K562 (cell line): ENCODE results near the gene BTN3A1.

Source experiments
- HLTF ChIP-seq: fragments of 450-650 bp; IDR thresholded peaks from 2 replicates; pipeline ENCODE4 v1.6.1; 2016
- JUN ChIP-seq, 2 experiments: sonication (generic) in 1 of 2; formaldehyde crosslinking in 1 of 2; IDR thresholded peaks; 2 replicates each; pipeline versions ENCODE4 v1.6.1 to v1.8.0; 2012 to 2022; ENCODE audit warnings: borderline replicate concordance in 2 of 2, mild to moderate bottlenecking in 2 of 2, improper control_type of control experiment in 1 of 2, low read depth in 1 of 2, low read length in 1 of 2, missing genetic modification reagents in 1 of 2
- LEF1 ChIP-seq: fragments of 450-650 bp; IDR thresholded peaks from 2 replicates; pipeline ENCODE4 v1.6.1; 2016; ENCODE audit warnings: mild to moderate bottlenecking
- NFIC ChIP-seq: fragments of 450-650 bp; IDR thresholded peaks from 2 replicates; pipeline ENCODE4 v1.6.1; 2017; ENCODE audit warnings: mild to moderate bottlenecking, inconsistent platforms
- NR2C2 ChIP-seq, 2 experiments: fragments of 200-800 bp in 1 of 2; sonication (Bioruptor generic) in 1 of 2; sonication (generic) in 1 of 2; formaldehyde crosslinking in 1 of 2; IDR thresholded peaks; 2 replicates each; pipeline versions ENCODE4 v1.6.1 to v1.8.0; 2016 to 2022; ENCODE audit warnings: mild to moderate bottlenecking in 1 of 2, missing compliant biosample characterization in 1 of 2, missing genetic modification characterization in 1 of 2, missing genetic modification reagents in 1 of 2
- SMAD1 ChIP-seq: fragments of 150-350 bp; IDR thresholded peaks from 2 replicates; pipeline ENCODE4 v1.6.1; 2014; ENCODE audit warnings: low read length, low read depth; ENCODE audit not compliant: partially characterized antibody
- SP1 ChIP-seq: sonication (generic); formaldehyde crosslinking; IDR thresholded peaks from 2 replicates; pipeline ENCODE4 v1.8.1; 2022; ENCODE audit warnings: mild to moderate bottlenecking, missing genetic modification reagents
- TCF7L2 ChIP-seq: fragments of 150-350 bp; IDR thresholded peaks from 2 replicates; pipeline ENCODE4 v1.6.1; 2016; ENCODE audit warnings: low read depth, mild to moderate bottlenecking, low read length, moderate library complexity
- TF ChIP-seq, protein P1 (sequence below): sonication (generic); formaldehyde crosslinking; IDR thresholded peaks from 2 replicates; pipeline ENCODE4 v1.8.1; 2023; ENCODE audit warnings: mild to moderate bottlenecking, missing genetic modification reagents

DNA sequence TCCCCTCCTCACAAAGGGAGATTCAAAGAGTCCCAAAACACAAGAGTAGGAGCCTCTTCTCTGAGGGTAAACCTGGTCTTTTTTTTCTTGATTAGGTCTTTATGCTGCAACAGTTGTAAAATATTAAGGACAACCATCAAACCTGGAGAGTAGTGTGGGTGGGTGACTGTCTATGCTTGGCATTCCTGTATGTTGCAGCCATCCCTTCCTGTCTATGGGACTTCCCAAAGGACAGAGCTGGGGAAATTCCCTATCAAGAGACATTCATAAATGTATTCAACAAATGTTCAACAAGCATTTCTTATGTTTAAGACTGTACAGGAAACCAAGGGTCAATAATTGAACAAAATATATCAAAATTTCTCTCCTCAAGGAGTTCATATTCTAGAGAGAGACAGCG lies 13.6 kb upstream of the BTN3A1 start:
- no peak for TF ChIP-seq TCF7L2
- no peak for TF ChIP-seq NFIC
- no peak for TF ChIP-seq LEF1
- no peak for TF ChIP-seq HLTF
- TF ChIP-seq NR2C2 (CRISPR knock-in tag; IDR thresholded peaks at IDR 0.05), result no peak
- TF ChIP-seq NR2C2 (tag; IDR thresholded peaks at IDR 0.05), result no peak
- TF ChIP-seq SMAD1, result no peak
- TF ChIP-seq SP1 (CRISPR knock-in tag), result no peak
- TF ChIP-seq JUN (IDR thresholded peaks at IDR 0.05; ENCODE audit: borderline replicate concordance, low read depth, low read length), result no peak
- TF ChIP-seq JUN (CRISPR knock-in tag; IDR thresholded peaks at IDR 0.05; ENCODE audit: borderline replicate concordance), result no peak
- TF ChIP-seq, protein P1, sequence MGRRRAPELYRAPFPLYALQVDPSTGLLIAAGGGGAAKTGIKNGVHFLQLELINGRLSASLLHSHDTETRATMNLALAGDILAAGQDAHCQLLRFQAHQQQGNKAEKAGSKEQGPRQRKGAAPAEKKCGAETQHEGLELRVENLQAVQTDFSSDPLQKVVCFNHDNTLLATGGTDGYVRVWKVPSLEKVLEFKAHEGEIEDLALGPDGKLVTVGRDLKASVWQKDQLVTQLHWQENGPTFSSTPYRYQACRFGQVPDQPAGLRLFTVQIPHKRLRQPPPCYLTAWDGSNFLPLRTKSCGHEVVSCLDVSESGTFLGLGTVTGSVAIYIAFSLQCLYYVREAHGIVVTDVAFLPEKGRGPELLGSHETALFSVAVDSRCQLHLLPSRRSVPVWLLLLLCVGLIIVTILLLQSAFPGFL (CRISPR knock-in tag), result no peak
